NK-92 treated with Interleukin-12 subunit alpha and Interleukin-12 subunit beta, amount 100 ng/mL, for 24 hours (cell line): ENCODE measurements around the gene CCDC160.
"Not testable (repeated sequence)": the region's sequence is repeated elsewhere in the genome, so short reads cannot be mapped to it uniquely, and the experiment has no call there.

Experiments
- DNase-seq: peaks from one replicate; lab custom pipeline; 2025; lab: John Stamatoyannopoulos, UW

CCDC160 gene

DNA sequence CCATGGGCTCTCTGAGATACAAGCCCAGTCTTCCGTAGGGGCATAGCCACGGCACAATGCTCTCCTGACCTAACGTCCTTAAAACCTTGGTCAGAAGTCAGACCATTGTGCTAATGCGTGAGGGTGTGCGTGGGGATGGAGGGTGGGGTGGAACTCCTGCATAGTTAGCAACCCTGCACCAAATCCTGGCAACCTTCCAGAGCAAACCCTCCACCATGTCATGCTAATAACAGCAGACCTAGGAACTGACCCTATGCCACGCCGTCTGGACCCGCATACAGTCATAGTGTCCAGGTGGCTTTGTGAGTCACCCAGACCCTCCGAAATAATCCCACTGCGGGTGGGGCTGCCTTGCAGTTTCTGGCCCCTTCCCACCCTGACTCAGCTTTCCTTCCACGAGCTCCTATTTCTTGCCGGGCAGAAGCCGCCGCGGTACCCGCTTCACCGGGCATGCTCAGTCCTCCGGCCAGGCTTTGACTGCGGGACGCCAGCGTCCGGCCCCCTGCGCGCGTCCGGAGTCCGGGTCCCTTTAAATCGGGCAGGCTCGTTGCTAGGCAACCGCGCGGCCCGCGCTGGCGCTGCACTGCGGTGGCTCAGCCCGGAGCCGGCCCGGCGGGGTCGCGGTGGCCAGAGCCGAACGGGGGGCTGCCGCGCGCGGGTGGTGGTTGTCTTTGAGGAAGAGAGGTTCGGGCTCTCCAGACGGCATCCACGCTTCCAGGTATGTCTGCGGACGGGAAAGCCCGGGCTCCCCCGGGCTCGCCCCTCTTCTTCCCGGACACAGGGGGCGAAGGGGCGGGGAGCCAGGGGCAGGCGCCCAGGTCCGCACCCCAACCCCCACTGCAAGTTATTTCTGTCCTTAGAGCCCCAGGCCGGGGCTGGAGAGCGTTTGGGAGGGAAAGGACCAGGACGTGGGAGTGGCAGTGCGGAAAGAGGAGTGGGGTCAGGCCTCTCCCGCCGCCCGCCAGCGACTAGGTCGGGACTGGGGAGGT lies at the start of gene CCDC160:
CCDC160 (plus strand) TSS at position 557 of the 989 bp plus-strand sequence. CDS start 7,619 bp downstream, outside the sequence.
- no peak for DNase-seq

DNA sequence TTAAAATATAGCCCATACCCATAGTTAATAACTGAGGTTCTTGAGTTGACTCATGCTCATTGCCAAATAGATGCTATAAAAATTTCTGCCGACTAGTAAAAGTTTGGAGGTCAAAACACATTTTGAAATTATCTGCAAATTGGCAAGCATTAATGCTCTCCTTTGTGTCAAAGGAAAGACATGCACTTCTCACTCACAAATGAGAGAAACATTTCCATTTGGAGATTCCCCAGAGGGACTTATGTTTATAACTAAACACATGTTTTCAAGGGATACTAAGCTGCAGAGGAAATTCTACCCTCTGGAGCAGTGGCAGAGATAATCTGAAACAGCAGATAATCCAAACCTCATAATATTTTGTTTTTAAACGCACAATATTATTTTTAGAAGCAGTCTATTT lies 45.7 kb upstream of the CCDC160 start:
- no peak for DNase-seq

DNA sequence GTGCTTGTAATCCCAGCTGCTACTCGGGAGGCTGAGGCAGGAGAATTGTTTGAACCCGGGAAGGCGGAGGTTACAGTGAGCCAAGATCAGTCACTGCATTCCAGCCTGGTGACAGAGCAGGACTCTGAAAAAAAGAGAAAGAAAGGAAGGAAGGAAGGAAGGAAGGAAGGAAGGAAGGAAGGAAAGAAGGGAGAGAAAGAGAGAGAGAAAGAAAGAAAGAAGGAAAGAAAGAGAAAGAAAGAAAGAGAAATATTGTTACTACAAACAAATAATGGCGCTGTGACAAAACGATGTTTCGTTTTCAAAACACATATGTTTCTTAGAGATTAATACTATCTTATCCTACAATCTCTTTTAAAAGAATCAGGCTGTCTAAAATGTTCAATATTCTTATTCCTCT lies 42.1 kb upstream of the CCDC160 start:
- no peak for DNase-seq

DNA sequence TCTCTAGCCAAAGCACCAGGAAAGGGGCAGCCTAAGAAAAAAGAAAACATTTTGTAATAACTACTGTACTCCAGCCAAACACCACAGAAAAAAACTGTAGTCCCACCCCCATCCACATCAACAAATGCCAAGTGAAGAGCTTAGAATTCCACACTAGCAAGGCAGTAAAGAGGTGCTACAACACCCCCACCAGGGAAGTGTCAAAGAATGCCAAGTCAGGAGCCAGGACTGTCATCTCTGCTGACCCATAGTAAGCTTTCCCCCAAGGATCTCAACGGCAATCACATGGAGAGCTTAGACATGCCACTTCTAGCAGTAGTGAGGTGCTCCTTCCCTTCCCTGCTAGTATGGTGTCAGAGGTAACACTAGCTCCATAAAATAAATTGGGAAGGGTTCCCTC lies 34.4 kb upstream of the CCDC160 start:
- no peak for DNase-seq

DNA sequence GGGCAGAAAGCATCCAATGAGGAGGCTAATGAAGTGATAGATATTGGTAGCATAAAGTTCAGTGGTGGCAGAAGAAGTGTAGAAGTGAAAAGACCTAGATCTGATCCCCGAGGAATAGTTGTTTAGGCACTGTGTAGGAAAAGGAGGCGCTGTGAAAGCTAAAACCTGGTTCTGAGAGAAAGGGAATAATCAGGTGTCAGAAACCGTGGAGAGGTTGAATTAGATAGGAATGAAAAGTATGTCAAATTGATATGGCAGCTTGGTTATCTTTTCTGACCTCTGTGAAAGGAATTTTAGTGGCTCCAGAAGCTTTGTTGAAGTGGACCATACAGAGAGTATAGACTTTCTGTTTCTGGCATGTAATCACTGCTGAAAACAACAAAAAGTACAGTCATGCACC lies 30.8 kb upstream of the CCDC160 start:
- no peak for DNase-seq

DNA sequence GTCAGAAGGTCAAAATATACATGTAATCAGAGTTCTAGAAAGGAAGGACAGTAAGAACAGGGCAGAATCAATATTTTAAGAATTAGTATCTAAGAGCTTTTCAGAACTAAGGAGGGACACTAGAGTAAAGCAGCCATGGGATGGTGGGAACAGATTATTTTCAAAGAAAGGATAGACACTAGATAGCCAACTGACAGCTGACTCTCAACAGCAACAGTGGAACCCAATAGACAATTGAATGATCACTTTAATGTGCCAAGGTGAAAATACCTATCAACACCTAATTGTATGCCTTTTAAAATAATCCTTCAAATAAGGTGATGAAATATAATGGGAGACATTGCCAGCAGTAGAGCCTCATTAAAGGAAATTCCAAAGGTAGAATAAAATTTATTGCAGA lies 26.5 kb upstream of the CCDC160 start:
- DNase-seq = no peak

DNA sequence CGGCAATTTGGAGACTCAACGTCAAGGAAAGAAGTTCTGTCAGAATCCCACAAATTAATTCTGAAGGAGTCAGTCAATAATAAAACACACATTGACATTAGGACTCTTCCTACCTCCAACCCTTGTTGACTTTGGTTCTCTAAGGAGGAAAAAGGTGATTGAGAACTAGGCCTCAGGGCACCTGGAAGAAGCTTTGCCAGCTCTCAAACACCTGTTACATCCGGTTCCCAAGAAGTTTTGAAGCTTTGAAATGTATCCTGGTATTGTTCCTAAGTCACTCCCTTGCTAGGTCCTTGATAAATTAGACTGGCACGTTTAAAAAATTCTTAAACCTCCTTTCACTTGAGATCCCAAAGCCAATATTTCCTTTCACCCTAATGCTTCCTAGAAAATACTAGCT lies 1.7 kb upstream of the CCDC160 start:
- no peak for DNase-seq

DNA sequence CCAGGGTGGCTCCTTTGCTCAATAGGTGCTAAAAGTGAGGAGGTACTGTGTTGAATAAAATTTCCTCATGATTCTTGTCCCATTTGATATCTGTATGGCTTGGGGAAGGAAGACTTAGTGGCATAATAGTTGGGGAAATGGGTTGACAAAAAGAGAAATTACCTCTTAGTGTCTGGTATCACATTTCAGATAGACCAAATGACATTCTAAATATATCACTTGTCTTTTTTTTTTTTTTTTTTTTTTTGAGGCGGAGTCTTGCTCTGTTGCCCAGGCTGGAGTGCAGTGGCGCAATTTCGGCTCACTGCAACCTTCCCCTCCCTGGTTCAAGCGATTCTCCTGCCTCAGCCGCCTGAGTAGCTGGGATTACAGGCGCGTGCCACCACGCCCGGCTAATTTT lies 1.2 kb downstream of the CCDC160 start:
- DNase-seq = not testable (repeated sequence)

DNA sequence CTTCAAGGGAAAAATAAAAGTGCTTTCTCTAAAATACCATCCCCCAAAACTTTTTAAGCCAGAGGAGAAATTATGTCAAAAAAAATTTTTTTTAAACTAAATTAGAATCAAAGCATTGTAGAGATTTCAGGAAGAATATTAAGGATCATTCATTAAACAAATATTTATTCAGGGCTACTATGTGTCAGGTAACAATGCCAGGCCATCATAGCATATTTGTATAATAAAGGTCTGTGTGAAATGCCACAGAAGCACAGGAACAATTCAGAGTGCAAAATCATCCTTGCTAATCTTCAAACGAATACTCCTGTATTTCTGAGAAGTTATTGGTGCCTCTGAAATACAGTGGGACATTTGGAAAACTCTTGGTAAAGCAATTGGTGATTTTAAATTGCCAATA lies 2.0 kb downstream of the CCDC160 start:
- no peak for DNase-seq

DNA sequence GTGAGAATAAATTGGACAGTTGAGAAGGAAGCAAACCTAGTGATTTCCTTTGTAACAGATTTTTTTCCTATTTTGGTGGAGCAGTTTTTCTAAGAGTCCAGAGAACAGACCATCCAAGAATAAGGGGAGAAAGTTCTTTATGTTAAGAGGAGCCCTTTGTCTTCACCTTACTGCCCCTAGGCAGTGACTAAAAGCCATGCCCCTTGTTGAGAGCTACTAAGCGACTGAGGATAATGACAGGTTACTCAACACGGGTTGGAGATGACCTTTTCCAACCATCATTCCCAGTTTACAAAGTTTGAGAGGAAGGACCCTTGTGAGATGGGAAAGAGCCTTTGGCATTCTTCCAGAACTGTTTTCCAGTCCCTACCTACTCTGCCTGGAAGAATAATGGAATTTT lies 3.2 kb downstream of the CCDC160 start:
- no peak for DNase-seq

DNA sequence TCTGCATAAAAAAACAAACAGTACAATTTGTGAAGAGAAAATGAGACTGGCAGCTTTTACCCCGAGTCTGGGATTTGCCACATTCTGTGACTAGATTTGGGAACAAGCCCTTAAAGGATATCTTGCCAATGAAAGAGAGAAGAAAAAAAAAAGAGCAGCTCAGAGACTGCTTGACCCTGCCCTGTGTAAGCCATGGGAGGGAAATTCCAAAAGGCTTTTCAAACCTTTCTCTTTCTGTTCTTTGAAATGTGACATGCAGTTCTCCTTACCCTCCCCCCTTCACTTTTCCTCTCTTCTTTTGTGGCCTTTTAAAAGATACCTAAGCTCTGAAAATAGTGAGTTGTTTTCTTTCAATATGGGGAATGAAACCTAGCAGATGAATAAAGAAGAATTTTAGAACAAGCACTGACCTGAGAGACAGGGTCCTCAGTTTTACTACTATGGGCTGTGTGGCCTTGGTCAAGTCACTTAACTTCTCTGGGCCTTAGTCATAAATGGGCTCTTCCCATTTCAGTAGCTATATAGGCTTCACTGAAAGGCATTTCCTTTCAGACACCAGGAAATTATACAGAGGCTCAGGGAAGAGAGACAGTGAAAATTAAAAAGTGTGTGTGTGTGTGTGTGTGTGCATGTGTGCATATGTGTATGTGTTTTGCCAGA lies 5.1 kb downstream of the CCDC160 start:
- no peak for DNase-seq

DNA sequence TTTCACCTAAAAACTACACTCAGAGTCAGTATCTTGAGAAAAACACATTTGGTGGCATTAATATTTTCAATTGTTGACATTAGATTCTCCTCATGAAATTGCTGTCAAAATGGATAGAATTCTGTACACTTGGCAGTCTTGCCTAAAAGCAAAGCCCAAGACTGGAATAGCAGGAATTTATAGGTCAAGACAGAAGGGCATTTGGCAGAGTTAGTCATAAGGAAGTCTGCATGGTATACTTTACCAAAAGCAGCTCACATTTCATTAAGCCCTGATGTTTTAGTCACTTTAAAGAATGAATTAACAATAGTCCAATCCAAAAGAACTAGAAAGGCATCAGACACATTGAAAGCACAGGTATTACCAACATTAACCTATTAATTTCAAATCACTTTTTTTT lies 7.1 kb downstream of the CCDC160 start:
- no peak for DNase-seq

DNA sequence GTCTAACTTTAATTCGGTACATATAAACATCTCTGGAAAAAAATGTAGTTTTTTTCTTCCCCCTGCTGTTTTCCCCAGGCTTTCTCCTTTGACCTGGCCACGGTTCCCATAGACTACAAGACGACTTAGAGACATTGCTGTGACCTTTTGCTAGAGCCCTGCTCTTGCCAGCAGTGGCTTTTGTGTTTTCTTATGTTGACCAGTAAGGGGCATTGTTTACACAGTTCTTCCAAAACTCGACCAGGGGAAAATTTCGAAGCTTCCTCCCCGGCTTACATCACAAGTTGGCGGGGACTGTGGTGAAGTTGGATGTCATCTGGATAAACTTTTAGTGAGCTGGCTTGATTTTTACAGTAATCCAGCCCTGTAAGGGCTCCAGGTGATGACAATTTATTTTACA lies 9.3 kb downstream of the CCDC160 start:
- DNase-seq = no peak

DNA sequence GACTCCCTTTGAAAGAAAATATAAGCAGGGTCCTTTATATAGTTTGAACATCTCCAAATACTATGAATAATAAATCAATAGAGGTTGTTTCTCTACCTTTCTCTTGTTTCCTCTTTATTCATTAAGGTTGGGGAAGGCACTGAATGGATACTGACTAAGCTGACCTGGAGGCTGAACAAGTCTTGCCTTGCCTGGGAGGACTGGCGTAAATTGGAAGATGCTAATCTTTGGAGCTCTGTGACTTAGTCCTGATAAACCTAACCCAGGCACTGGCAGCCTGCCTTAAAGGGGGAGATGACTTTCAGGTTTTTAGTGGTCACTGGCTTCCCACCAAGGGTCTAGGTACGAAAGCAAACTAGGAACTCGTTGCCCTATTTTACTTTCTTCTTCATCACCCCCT lies 10.5 kb downstream of the CCDC160 start:
- no peak for DNase-seq

DNA sequence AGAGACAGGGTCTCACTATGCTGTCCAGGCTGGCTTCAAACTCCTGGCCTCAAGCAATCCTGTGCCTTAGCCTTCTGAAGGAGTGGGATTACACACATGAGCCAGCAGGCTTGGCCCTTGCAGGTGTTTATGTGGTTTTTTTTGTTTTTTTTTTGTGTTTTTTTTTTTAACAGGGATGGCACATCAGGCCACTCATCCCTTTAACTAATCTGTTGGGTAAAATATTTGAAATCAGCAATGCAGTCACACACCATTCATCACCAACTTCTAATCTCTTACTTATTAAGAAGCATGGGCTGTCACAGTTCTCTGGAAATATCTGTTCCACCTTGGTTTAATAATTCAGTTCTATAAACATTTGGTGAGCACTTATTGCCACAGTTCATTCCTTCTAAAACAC lies 12.3 kb downstream of the CCDC160 start:
- DNase-seq = no peak

DNA sequence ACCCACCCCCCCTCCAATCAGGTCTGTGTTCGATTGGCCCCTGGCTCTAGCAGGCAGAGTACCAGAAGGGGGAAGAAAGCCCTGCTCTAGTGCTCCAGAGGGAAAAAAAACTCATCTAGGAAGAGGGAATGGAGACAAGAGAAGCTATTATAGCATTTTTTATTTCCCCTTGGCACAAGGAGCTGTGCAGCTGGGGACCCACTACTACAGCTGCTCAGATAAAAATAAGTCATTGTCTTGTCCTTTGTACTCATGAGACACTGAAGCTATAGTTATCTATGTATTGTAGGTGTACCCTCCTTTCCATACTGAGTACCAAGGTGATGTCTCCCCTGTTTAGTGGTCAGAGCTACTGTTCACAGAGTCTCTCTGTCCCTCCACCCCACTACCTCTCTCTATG lies 14.3 kb downstream of the CCDC160 start:
- no peak for DNase-seq

DNA sequence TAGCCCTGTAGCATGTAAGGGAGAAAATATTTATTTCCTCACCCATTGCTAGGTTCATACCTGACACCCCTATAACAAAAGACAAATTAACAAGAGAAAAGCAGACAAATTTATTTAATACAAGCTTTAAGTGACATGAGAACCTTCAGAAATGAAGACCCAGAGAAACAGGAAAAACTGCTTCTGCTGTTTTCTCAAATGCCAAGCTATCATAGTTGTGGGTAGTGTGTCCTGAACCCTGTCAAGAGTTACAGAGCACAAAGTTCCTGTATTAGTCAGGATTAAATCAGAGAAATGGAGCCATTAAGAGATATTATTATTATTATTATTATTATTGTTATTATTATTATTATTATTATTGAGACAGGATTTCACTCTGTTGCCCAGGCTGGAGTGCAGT lies 17.5 kb downstream of the CCDC160 start:
- DNase-seq = no peak

DNA sequence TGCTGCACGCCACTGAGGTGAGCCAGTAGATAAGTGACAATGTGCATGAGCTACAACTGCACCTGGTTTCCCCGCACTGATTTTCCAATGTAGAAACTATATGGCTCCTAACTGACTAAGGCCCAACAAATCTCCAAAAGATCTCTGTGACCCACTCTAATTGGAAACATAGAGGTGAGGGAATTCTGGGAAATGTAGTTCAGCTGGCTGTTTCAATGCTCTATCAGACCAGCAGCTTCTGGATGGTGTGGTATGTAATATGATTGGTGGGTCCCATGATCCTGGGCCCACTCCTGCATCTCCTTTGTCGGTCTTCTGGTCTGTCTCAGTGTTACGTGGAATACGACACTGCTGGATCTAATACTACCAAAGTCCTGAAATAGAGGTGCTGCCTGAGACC lies 18.6 kb downstream of the CCDC160 start:
- no peak for DNase-seq

DNA sequence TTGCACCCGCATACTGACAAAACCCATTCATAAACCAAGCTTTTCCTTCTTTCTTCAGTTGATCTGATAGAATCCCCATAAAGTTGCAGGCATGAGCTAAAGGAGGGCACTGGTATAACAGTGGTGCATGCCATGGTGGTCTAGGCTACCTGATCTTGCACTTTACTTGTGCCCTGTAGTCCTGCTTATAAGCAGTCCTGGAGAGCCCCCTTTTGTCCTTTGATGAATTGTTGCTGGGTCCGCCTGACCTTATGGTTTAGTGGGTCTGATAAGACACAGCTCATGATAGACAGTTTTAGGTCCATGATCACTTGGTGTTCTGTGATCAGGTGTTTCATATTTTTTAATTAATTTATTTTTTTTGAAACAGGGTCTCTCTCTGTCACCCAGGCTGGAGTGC lies 19.7 kb downstream of the CCDC160 start:
- no peak for DNase-seq

DNA sequence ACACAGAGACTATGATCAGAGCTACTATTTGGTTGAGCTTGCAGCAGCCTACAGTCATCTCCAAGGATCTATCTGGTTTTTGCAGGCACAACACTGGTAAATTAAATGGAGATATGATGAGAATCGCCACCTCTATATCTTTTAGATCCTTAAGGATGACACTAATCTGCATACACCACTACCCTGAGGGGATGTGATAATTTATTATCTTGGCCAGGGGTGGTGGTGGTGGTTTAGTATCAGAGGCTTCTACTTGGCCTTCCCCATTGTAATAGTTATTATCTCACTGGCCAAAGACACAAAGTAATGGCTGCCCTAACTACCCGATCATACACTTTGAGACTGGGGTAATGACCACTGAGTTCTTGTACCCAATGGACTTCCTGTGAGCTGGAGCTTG lies 21.2 kb downstream of the CCDC160 start:
- DNase-seq = no peak

DNA sequence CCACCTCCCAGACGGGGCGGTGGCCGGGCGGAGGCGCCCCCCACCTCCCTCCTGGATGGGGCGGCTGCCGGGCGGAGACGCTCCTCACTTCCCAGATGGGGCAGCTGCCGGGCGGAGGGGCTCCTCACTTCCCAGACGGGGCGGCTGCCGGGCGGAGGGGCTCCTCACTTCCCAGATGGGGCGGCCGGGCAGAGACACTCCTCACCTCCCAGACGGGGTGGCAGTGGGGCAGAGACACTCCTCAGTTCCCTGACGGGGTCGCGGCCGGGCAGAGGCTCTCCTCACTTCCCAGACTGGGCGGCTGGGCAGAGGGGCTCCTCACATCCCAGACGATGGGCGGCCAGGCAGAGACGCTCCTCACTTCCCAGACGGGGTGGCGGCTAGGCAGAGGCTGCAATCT lies 49.0 kb downstream of the CCDC160 start:
- not testable (repeated sequence) for DNase-seq

DNA sequence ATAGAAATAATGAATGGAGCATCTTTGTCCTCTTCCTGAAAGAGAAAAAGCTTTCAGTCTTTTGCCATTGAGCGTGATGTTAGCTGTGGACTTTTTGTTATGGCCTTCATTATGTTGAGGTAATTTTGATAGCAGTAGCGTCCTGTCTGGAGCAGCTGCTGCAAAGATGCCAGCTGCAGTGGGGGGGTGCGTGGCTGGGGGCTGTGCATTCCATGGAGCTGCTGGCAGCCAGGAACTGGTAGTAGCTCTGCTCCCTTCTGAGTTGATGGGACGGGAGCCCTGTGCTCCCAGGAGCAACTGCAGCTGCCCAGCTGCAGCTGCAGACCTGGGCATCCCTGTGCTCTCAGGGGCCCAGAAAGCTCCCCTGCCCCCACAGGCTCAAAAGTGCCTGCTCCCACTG lies 50.4 kb downstream of the CCDC160 start:
- no peak for DNase-seq

DNA sequence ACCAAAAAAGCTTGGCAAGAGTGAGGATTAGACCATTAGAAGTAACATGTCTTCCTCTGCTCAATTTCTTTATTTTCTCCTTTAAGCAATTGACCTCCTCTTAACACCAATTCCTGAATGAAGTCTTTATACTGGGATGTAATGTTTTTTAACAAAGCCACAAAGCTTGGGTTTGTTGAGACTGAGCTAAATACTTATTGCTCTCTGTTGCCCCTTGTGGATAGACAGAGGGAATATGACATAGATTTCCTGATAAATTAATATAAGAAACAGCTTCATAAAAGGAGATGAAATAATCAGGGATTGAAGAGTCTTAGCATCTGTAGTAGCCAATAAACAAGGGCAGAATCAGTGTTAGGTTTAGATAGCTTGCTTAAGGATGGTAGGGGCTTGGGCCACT lies 57.6 kb downstream of the CCDC160 start:
- no peak for DNase-seq
